Heart right ventricle (tissue), 16 donors: ENCODE data around the gene KLHL29. TPM values are rescaled to one million over a fixed set of nuclear protein-coding genes. Genes with fewer than 3 reads are reported as not detected.

ENCODE experiments used
- ATAC-seq, 8 donors: fragments of 200-7000 bp; cut with Tn5 transposase; one replicate each; pipeline ENCODE4 v1.9.1; 2020; ENCODE audit warnings: mild to moderate bottlenecking in 8 of 8, moderate library complexity in 8 of 8, moderate number of reproducible peaks in 1 of 8
- DNase-seq, 2 donors: peaks; one replicate each; pipeline ENCODE4 v3.0.0-alpha.2; 2020
- H3K27ac ChIP-seq, 10 donors: fragments of 200-600 bp; sonication (generic) in 2 of 10; one replicate each; pipeline versions ENCODE4 v1.5.0 to v1.8.0; 2020 to 2022; ENCODE audit warnings: mild to moderate bottlenecking in 3 of 10
- H3K27me3 ChIP-seq, 7 donors: fragments of 200-600 bp; one replicate each; pipeline ENCODE4 v1.8.0; 2021 to 2022; ENCODE audit warnings: mild to moderate bottlenecking in 2 of 7
- H3K36me3 ChIP-seq, 9 donors: fragments of 200-600 bp; sonication (generic) in 1 of 9; one replicate each; pipeline versions ENCODE4 v1.5.0 to v1.8.0; 2020 to 2022; ENCODE audit warnings: mild to moderate bottlenecking in 2 of 9
- H3K4me1 ChIP-seq, 9 donors: fragments of 200-600 bp; sonication (generic) in 1 of 9; one replicate each; pipeline versions ENCODE4 v1.5.0 to v1.8.0; 2020 to 2022; ENCODE audit warnings: mild to moderate bottlenecking in 4 of 9
- H3K4me3 ChIP-seq, 10 donors: fragments of 200-600 bp; sonication (generic) in 2 of 10; one replicate each; pipeline versions ENCODE4 v1.5.0 to v1.8.0; 2020 to 2022; ENCODE audit warnings: mild to moderate bottlenecking in 7 of 10, moderate library complexity in 2 of 10
- H3K9me3 ChIP-seq, 11 donors: fragments of 200-600 bp in 10 of 11; sonication (generic) in 2 of 11; one replicate each; pipeline versions ENCODE4 v1.5.0 to v1.8.0; 2013 to 2022; ENCODE audit warnings: mild to moderate bottlenecking in 2 of 11, control low read depth in 1 of 11, moderate library complexity in 1 of 11
- CTCF ChIP-seq, 9 donors: fragments of 200-600 bp; sonication (generic) in 2 of 9; IDR thresholded peaks; one replicate each; pipeline versions ENCODE4 v1.5.0 to v1.8.0; 2021 to 2022; ENCODE audit warnings: antibody characterized with exemption in 9 of 9, mild to moderate bottlenecking in 5 of 9, moderate library complexity in 1 of 9
- WGBS, 2 donors: extraction: QIAGEN DNeasy Blood & Tissue Kit; methylation state at CpG; one replicate each; pipeline ENCODE4 v1.1.7; 2013; ENCODE audit warnings: inconsistent platforms in 1 of 2; 5-methylcytosine and 5-hydroxymethylcytosine counted together
- intact Hi-C, 10 donors: fragments of 100-400 bp; cut with DNase I; formaldehyde crosslinking; loops; one replicate each; pipeline versions ENCODE4 v1.11.1 to v1.14.2; 2022
- polyA plus RNA-seq, 2 donors: library from polyadenylated mRNA; stranded (reverse); fragments of 200-250 nt; gene quantifications; one replicate each; pipeline ENCODE4 v1.2.3, GENCODE V29; 2013
- total RNA-seq, 10 donors: library from RNA; stranded (reverse); fragmentation: NEBNext Ultra II Directional in 3 of 10; extraction: Animal tissue kit (Norgen Biotek cat#: 25700) in 3 of 10; gene quantifications; one replicate each; pipeline versions ENCODE4 v1.2.1 to v1.2.4, GENCODE V29; 2021 to 2023
- donor health status: Arrhythmogenic right ventricular cardiomyopathy.
- donor health status: ischemic (EF 13 %, LVEDD 7.1; RV severe dilation, severe dysfunction).
- donor health status: healthy with polysubstance abuse.
- donor health status: DM: no; HTN: yes; CAD: no.
- donor health status: DM: no; HTN: no; CAD: no.
- donor health status: ischemic (EF 25% LVEDD 6.9; RV normal size, moderate dysfunction).
- donor health status: ischemic (EF 25% LVEDD 5.7; RV mildly dilated, moderate dysfunction).
- donor health status: healthy.
- donor health status: DM: yes; HTN: yes; CAD: no.
- donor health status: Ischemic cardiomyopathy.
- donor health status: ischemic (EF 35%, LVEDD 5.7; RV mildly dilated, moderate dysfunction).
- donor health status: nonischemic (EF 11% LVEDD 7.7; RV severe dilation, severe dysfunction).
- donor health status: DM: yes; HTN: yes; CAD: no.
- donor health status: PGD.
- donor health status: ischemic (EF 29% LVEDD 5.4; RV normal size, mild dysfunction).
- donor health status: nonischemic (EF 23%, LVEDD 6.1; RV moderate dilation, normal function).

KLHL29 gene
- total and polyA plus RNA-seq, 12 donors = 0.71 to 1.5 (median 1.0) TPM

- no peaks in the 10 kb centered on the region for H3K9me3 ChIP-seq
- peak; percentile 16 to 66 (median 46) for ATAC-seq
- H3K4me3 ChIP-seq = no peak overlapping the region
- H3K27ac ChIP-seq = peak overlapping the region in 5 of 10 donors; percentile 12 to 67 (median 61)
- H3K4me1 ChIP-seq = peaks cover 5 to 43% (median 19%) of the 10 kb centered on the region in 9 donors
- H3K27me3 ChIP-seq = no peaks in the 10 kb centered on the region
- WGBS, 2 donors = 77 to 78% methylated on average over 8 of the region's 8 CpGs
- no peak for DNase-seq
- H3K36me3 ChIP-seq = no peaks in the 10 kb centered on the region
- intact Hi-C loops = loop anchor here in 1 of 10 donors (10.0 kb wide), 1 partner anchor 170 kb away; no protein-coding TSS in a partner anchor
- no peak for TF ChIP-seq CTCF (IDR thresholded peaks at IDR 0.05)
Observed at GRCh38 chr2:23564615-23564960, 179.6 kb downstream of the KLHL29 start.

- no peak overlapping the region for H3K4me3 ChIP-seq
- 66 to 81% methylated on average over 9 of the region's 9 CpGs for WGBS, 2 donors
- no peaks in the 10 kb centered on the region for H3K27me3 ChIP-seq
- no peaks in the 10 kb centered on the region for H3K36me3 ChIP-seq
- peak overlapping the region in 2 of 10 donors; percentile 61 to 67 for H3K27ac ChIP-seq
- peaks cover 5 to 42% (median 19%) of the 10 kb centered on the region in 9 donors for H3K4me1 ChIP-seq
- no peaks in the 10 kb centered on the region for H3K9me3 ChIP-seq
- DNase-seq (no peak), ATAC-seq (no peak)
- TF ChIP-seq CTCF (IDR thresholded peaks at IDR 0.05) = no peak
- intact Hi-C loops = loop anchor here in 1 of 10 donors (10.0 kb wide), 1 partner anchor 171 kb away; no protein-coding TSS in a partner anchor
Observed at GRCh38 chr2:23565374-23565773, 180.4 kb downstream of the KLHL29 start.

GRCh38 chr2:23565814-23566213 lies 180.8 kb downstream of the KLHL29 start:
- Histone ChIP-seq H3K4me3 (no peak overlapping the region), H3K36me3 (no peaks in the 10 kb centered on the region), H3K9me3 (no peaks in the 10 kb centered on the region), H3K4me1 (peaks cover 5 to 37% (median 19%) of the 10 kb centered on the region in 9 donors), H3K27me3 (no peaks in the 10 kb centered on the region), H3K27ac (peak overlapping the region in 4 of 10 donors; percentile 28 to 67 (median 52))
- no peak for TF ChIP-seq CTCF (IDR thresholded peaks at IDR 0.05)
- intact Hi-C loops = loop anchor here in 1 of 10 donors (10.0 kb wide), 1 partner anchor 171 kb away; no protein-coding TSS in a partner anchor
- DNase-seq = peak; percentile 51 to 64
- peak; percentile 36 to 89 (median 74) for ATAC-seq
- WGBS, 2 donors = 43 to 62% methylated on average over 6 of the region's 6 CpGs

- no peaks in the 10 kb centered on the region for H3K36me3 ChIP-seq
- 89 to 90% methylated on average over 6 of the region's 6 CpGs for WGBS, 2 donors
- TF ChIP-seq CTCF (IDR thresholded peaks at IDR 0.05) = peak in 7 of 9 donors; percentile 20 to 44 (median 30)
- peak overlapping the region in 4 of 10 donors; percentile 28 to 67 (median 52) for H3K27ac ChIP-seq
- intact Hi-C loops = loop anchor here in 1 of 10 donors (10.0 kb wide), 1 partner anchor 172 kb away; no protein-coding TSS in a partner anchor
- H3K27me3 ChIP-seq = no peaks in the 10 kb centered on the region
- H3K9me3 ChIP-seq = no peaks in the 10 kb centered on the region
- H3K4me3 ChIP-seq = no peak overlapping the region
- DNase-seq (no peak), ATAC-seq (no peak)
- peaks cover 5 to 35% (median 19%) of the 10 kb centered on the region in 9 donors for H3K4me1 ChIP-seq
Observed at GRCh38 chr2:23566241-23567142, 181.5 kb downstream of the KLHL29 start.
